SK-N-SH (cell line): ENCODE measurements around the gene SEPTIN2. TPM values are rescaled to one million over a fixed set of nuclear protein-coding genes. Genes with fewer than 3 reads are reported as not detected.

Source experiments
- CTCF ChIA-PET: fragments of 300-600, 350-600 bp; formaldehyde crosslinking; extraction: SDS; loops from one replicate; lab custom pipeline; 2021; lab: Yijun Ruan, JAX
- POLR2A ChIA-PET: fragments of 350-600 bp; sonication (Branson Sonifier 250); formaldehyde crosslinking; extraction: SDS; loops from one replicate; lab custom pipeline; 2020; ENCODE audit warnings: antibody characterized with exemption, inconsistent platforms; lab: Yijun Ruan, JAX
- DNase-seq: peaks from one replicate; pipeline ENCODE4 v3.0.0; 2012
- H2AFZ ChIP-seq: fragments of 200-600 bp; sonication (generic); 2 replicates; pipeline ENCODE4 v1.8.1; 2016; ENCODE audit warnings: antibody characterized with exemption, mild to moderate bottlenecking, low read depth
- H3F3A ChIP-seq: fragments of 200-600 bp; sonication (generic); replicated peaks from 2 replicates; pipeline ENCODE3; 2016; ENCODE audit warnings: antibody characterized with exemption, mild to moderate bottlenecking; ENCODE audit not compliant: insufficient read depth
- H3K27ac ChIP-seq, 2 experiments: fragments of 200-500 bp in 1 of 2; fragments of 200-600 bp in 1 of 2; sonication (Bioruptor generic) in 1 of 2; sonication (generic), shearing (Covaris generic) in 1 of 2; 2 replicates each; pipeline versions ENCODE4 v1.5.1 to v1.6.1; 2014 to 2016; ENCODE audit warnings: low read depth in 2 of 2, inconsistent platforms in 1 of 2, low read length in 1 of 2, mild to moderate bottlenecking in 1 of 2, mixed read lengths in 1 of 2
- H3K27me3 ChIP-seq: fragments of 200-600 bp; sonication (generic), shearing (Covaris generic); 2 replicates; pipeline ENCODE4 v1.6.1; 2016; ENCODE audit warnings: mixed run types; ENCODE audit not compliant: insufficient read depth
- H3K36me3 ChIP-seq, 2 experiments: fragments of 200-500 bp in 1 of 2; fragments of 200-600 bp in 1 of 2; sonication (Bioruptor generic) in 1 of 2; sonication (generic) in 1 of 2; replicated peaks in 1 of 2; 2 replicates each; pipeline versions ENCODE3 to v1.5.1; 2014 to 2016; ENCODE audit warnings: low read length in 1 of 2, mild to moderate bottlenecking in 1 of 2; ENCODE audit not compliant: insufficient read depth in 2 of 2, control insufficient read depth in 1 of 2
- H3K4me1 ChIP-seq, 2 experiments: fragments of 200-500 bp in 1 of 2; fragments of 200-600 bp in 1 of 2; sonication (Bioruptor generic) in 1 of 2; sonication (generic), shearing (Covaris generic) in 1 of 2; 2 replicates each; pipeline versions ENCODE4 v1.5.1 to v1.6.1; 2014 to 2016; ENCODE audit warnings: low read depth in 1 of 2, low read length in 1 of 2, mixed run types in 1 of 2; ENCODE audit not compliant: insufficient read depth in 2 of 2, control insufficient read depth in 1 of 2
- H3K4me2 ChIP-seq: fragments of 200-600 bp; sonication (generic), shearing (Covaris generic); 2 replicates; pipeline ENCODE4 v1.6.1; 2017; ENCODE audit warnings: mixed run types
- H3K4me3 ChIP-seq, 2 experiments: fragments of 200-500 bp in 1 of 2; fragments of 200-600 bp in 1 of 2; sonication (Bioruptor generic) in 1 of 2; sonication (generic), shearing (Covaris generic) in 1 of 2; 2 replicates each; pipeline versions ENCODE4 v1.5.1 to v1.8.1; 2014 to 2016; ENCODE audit warnings: low read depth in 2 of 2, inconsistent platforms in 1 of 2, low read length in 1 of 2, mild to moderate bottlenecking in 1 of 2, mixed read lengths in 1 of 2, moderate library complexity in 1 of 2
- H3K79me2 ChIP-seq: fragments of 200-600 bp; sonication (generic); 2 replicates; pipeline ENCODE4 v1.8.1; 2017; ENCODE audit warnings: mild to moderate bottlenecking; ENCODE audit not compliant: insufficient read depth
- H3K9ac ChIP-seq: fragments of 200-600 bp; sonication (generic); 2 replicates; pipeline ENCODE4 v1.6.1; 2017; ENCODE audit warnings: mixed run types
- H3K9me2 ChIP-seq: fragments of 200-600 bp; sonication (generic); 2 replicates; pipeline ENCODE4 v1.6.1; 2017; ENCODE audit warnings: mixed run types
- H3K9me3 ChIP-seq: fragments of 200-600 bp; sonication (generic); 2 replicates; pipeline ENCODE4 v1.6.1; 2017; ENCODE audit warnings: mixed run types, mild to moderate bottlenecking, moderate library complexity
- H4K20me1 ChIP-seq: fragments of 200-600 bp; sonication (generic); 2 replicates; pipeline ENCODE4 v1.6.1; 2017; ENCODE audit warnings: mild to moderate bottlenecking, mixed run types; ENCODE audit not compliant: insufficient read depth
- CHD2 ChIP-seq: fragments of 150-350 bp; IDR thresholded peaks from 2 replicates; pipeline ENCODE4 v1.6.1; 2018; ENCODE audit warnings: low read length; ENCODE audit not compliant: partially characterized antibody
- CTCF ChIP-seq: fragments of 200-600 bp; sonication (generic); IDR thresholded peaks from 2 replicates; pipeline ENCODE4 v1.6.1; 2017; ENCODE audit warnings: antibody characterized with exemption, mild to moderate bottlenecking, moderate library complexity
- EP300 ChIP-seq, 2 experiments: IDR thresholded peaks; 2 replicates each; pipeline versions ENCODE4 v1.4.0 to v1.6.1; 2012; ENCODE audit warnings: borderline replicate concordance in 1 of 2, low read depth in 1 of 2, low read length in 1 of 2
- FOSL2 ChIP-seq: IDR thresholded peaks from 2 replicates; pipeline ENCODE4 v1.4.0; 2012; ENCODE audit warnings: low read depth, mild to moderate bottlenecking, moderate library complexity, borderline replicate concordance
- GABPA ChIP-seq: IDR thresholded peaks from 2 replicates; pipeline ENCODE4 v1.4.0; 2012; ENCODE audit warnings: low read depth, mild to moderate bottlenecking
- IRF3 ChIP-seq: fragments of 150-350 bp; IDR thresholded peaks from 2 replicates; pipeline ENCODE4 v1.6.1; 2016; ENCODE audit warnings: mild to moderate bottlenecking, low read depth, low read length
- MEF2A ChIP-seq: IDR thresholded peaks from 2 replicates; pipeline ENCODE4 v1.4.0; 2012; ENCODE audit warnings: low read depth, borderline replicate concordance
- NFIC ChIP-seq: IDR thresholded peaks from 2 replicates; pipeline ENCODE4 v1.4.0; 2012; ENCODE audit warnings: borderline replicate concordance
- PBX3 ChIP-seq: IDR thresholded peaks from 2 replicates; pipeline ENCODE4; 2012
- POLR2AphosphoS5 ChIP-seq: IDR thresholded peaks from 2 replicates; pipeline ENCODE4 v1.6.1; 2012; ENCODE audit warnings: low read depth, low read length
- RAD21 ChIP-seq: IDR thresholded peaks from 2 replicates; pipeline ENCODE4 v1.6.1; 2012; ENCODE audit warnings: mild to moderate bottlenecking, low read length
- RCOR1 ChIP-seq: fragments of 150-350 bp; IDR thresholded peaks from 2 replicates; pipeline ENCODE4 v1.6.1; 2017; ENCODE audit warnings: antibody characterized with exemption, low read length
- REST ChIP-seq: IDR thresholded peaks from 2 replicates; pipeline ENCODE4 v1.6.1; 2012; ENCODE audit warnings: mild to moderate bottlenecking, low read depth, low read length, moderate library complexity
- RFX5 ChIP-seq: IDR thresholded peaks from 2 replicates; pipeline ENCODE4 v1.6.1; 2012; ENCODE audit warnings: mild to moderate bottlenecking, improper control_type of control experiment, low read length
- RXRA ChIP-seq: IDR thresholded peaks from 2 replicates; pipeline ENCODE4 v1.4.0; 2012; ENCODE audit warnings: low read depth, mild to moderate bottlenecking, borderline replicate concordance
- TCF12 ChIP-seq: IDR thresholded peaks from 2 replicates; pipeline ENCODE4 v1.4.0; 2012
- TEAD4 ChIP-seq: IDR thresholded peaks from 2 replicates; pipeline ENCODE4 v1.4.0; 2012; ENCODE audit warnings: mild to moderate bottlenecking, borderline replicate concordance; ENCODE audit not compliant: insufficient read depth
- USF2 ChIP-seq: fragments of 150-350 bp; IDR thresholded peaks from 2 replicates; pipeline ENCODE4 v1.6.1; 2017; ENCODE audit warnings: antibody characterized with exemption, low read length, low read depth, borderline replicate concordance
- YY1 ChIP-seq: IDR thresholded peaks from 2 replicates; pipeline ENCODE4 v1.4.0; 2012; ENCODE audit warnings: low read depth, mild to moderate bottlenecking
- ZBTB33 ChIP-seq: IDR thresholded peaks from 2 replicates; pipeline ENCODE4 v1.4.0; 2012; ENCODE audit warnings: low read depth, borderline replicate concordance
- WGBS: methylation state at CpG from one replicate; pipeline ENCODE4 v1.1.6; 2017; ENCODE audit warnings: low lambda C conversion rate; 5-methylcytosine and 5-hydroxymethylcytosine counted together
- polyA plus RNA-seq, 3 experiments: library from polyadenylated mRNA; depleted of rRNA; stranded (reverse); fragments of >200 nt; gene quantifications; 2 replicates each; pipeline ENCODE4 v1.2.3, GENCODE V29; 2012

The SEPTIN2 gene
- polyA plus RNA-seq, 1 of the 3 experiments (the other 2 are of a cell fraction), result 226 TPM

GRCh38 chr2:241399941-241400922 is 84.5 kb downstream of the SEPTIN2 start:
- Histone ChIP-seq H3K4me3 (no peak overlapping the region), H3K9ac (no peak overlapping the region), H2AFZ (no peak overlapping the region), H3K4me1 (peaks cover 0 to 10% of the 10 kb centered on the region in 2 experiments; a peak in 1 of 4 replicates), H4K20me1 (no peaks in the 10 kb centered on the region), H3K36me3 (peaks cover 2 to 8% of the 10 kb centered on the region in 2 experiments), H3K4me2 (no peak overlapping the region), H3K27ac (no peak overlapping the region), H3K9me3 (no peaks in the 10 kb centered on the region), H3K9me2 (no peaks in the 10 kb centered on the region), H3K27me3 (no peaks in the 10 kb centered on the region), H3K79me2 (peaks cover 40% of the 10 kb centered on the region), H3F3A (no peaks in the 10 kb centered on the region)
- TF ChIP-seq MEF2A, result no peak
- TF ChIP-seq YY1, result no peak
- no peak for TF ChIP-seq RFX5
- no peak for TF ChIP-seq GABPA
- TF ChIP-seq USF2, result no peak
- no peak for TF ChIP-seq RXRA
- no peak for TF ChIP-seq CTCF
- TF ChIP-seq RAD21, result no peak
- TF ChIP-seq REST, result no peak
- TF ChIP-seq TCF12, result no peak
- no peak for TF ChIP-seq FOSL2
- no peak for TF ChIP-seq NFIC
- TF ChIP-seq EP300 (IDR thresholded peaks at IDR 0.05; ENCODE audit: borderline replicate concordance in 1 of 2, low read depth in 1 of 2, low read length in 1 of 2), result no peak
- no peak for TF ChIP-seq POLR2AphosphoS5
- no peak for TF ChIP-seq CHD2
- TF ChIP-seq TEAD4, result no peak
- no peak for TF ChIP-seq ZBTB33
- no peak for TF ChIP-seq PBX3
- no peak for TF ChIP-seq IRF3
- no peak for TF ChIP-seq RCOR1
- POLR2A ChIA-PET, result no interaction called here
- no peak for DNase-seq
- 83% methylated on average over 10 of the region's 10 CpGs for WGBS
- CTCF ChIA-PET, result interaction anchor here (1.6 kb wide), 1 partner anchor 14 kb away, joined by 3 read pairs; no protein-coding TSS in a partner anchor
